ENCODE measurements around the gene USP21.

The USP21 gene

GRCh38 chr1:161132410-161133219 lies 26.7 kb upstream of the USP21 start, which contains the start of gene DEDD:
DEDD (minus strand) TSS chr1:161132667; CDS start chr1:161124462, 8,205 bp downstream.
- H3K9me3 ChIP-seq, result no peaks in the 10 kb centered on the region
- no peaks in the 10 kb centered on the region for H3K27me3 ChIP-seq
- peak within 1 kb of the TSS; percentile 71 for H3K4me3 ChIP-seq
- H3K9ac ChIP-seq, result peak within 1 kb of the TSS; percentile 93
- H3K27ac ChIP-seq, result peak within 1 kb of the TSS; percentile 93
- peak within 1 kb of the TSS; percentile 90 for H3K4me2 ChIP-seq
- H3K4me1 ChIP-seq, result peaks cover 52% of the 10 kb centered on the region
- peaks cover 13% of the 10 kb centered on the region; the same call in 1 of the 2 replicates for H4K20me1 ChIP-seq
- peaks cover 38% of the 10 kb centered on the region for H3K36me3 ChIP-seq
- no peak for TF ChIP-seq Cebpa-rat (IDR thresholded peaks at IDR 0.05)

DNA sequence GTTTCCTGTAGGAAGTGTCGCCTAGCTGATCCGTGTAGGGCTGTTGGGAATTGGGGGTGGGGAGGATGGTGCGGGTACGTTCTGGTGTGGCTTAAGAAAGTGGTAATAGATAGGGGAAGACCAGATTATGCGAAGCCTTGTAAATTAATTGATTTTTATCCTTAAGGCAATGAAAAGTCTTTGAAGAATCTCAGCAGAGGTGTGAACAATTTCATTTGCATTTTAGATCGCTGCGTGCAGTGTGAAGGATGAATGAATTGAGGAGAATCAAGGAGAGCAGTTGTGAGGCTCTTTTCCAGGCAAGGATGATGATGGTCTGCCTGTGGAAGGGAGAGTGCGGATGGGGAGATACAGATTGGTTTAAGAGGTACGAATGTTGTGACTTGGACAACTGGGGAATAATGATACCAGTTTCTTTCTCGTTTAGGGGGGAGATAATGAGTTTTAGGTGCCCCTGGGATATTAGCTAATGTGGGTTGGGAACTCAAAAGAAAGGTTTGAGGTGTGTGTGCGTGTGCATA lies 26.0 kb upstream of the USP21 start:
- TF ChIP-seq Cebpa-rat (IDR thresholded peaks at IDR 0.05), result no peak
- peaks cover 31% of the 10 kb centered on the region for H3K36me3 ChIP-seq
- H3K27ac ChIP-seq, result peak overlapping the region; percentile 93
- no peaks in the 10 kb centered on the region for H3K27me3 ChIP-seq
- H3K4me3 ChIP-seq, result peak overlapping the region; percentile 71
- H3K4me1 ChIP-seq, result peaks cover 46% of the 10 kb centered on the region
- no peaks in the 10 kb centered on the region for H3K9me3 ChIP-seq
- H4K20me1 ChIP-seq, result peaks cover 11% of the 10 kb centered on the region; the same call in 1 of the 2 replicates
- H3K9ac ChIP-seq, result peak overlapping the region; percentile 93
- H3K4me2 ChIP-seq, result peak overlapping the region; percentile 90

DNA sequence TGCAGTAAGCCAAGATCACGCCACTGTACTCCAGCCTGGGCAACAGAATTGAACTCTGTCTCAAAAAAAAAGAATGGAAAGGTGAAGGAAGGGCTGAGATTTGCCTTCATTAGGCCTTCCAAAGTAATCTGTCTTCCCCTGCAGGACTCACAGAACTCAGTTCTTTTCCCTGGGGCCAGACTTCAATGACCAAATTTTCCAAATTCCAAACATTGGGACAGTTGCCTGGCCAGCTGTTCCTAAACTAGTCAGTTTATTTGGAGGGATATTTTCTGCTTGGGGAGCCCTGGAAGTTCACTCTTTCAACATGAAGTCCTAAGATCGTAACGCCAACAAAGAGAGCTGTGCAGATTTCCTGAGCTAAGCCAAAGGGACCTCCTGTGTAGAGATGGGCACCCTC lies 21.4 kb upstream of the USP21 start:
- H3K4me3 ChIP-seq, result no peak overlapping the region
- no peaks in the 10 kb centered on the region for H3K9me3 ChIP-seq
- H3K27ac ChIP-seq, result no peak overlapping the region
- H4K20me1 ChIP-seq, result no peaks in the 10 kb centered on the region
- H3K4me1 ChIP-seq, result peaks cover 11% of the 10 kb centered on the region
- H3K4me2 ChIP-seq, result no peak overlapping the region
- H3K9ac ChIP-seq, result no peak overlapping the region
- no peak for TF ChIP-seq Cebpa-rat (IDR thresholded peaks at IDR 0.05)
- H3K36me3 ChIP-seq, result peaks cover 8% of the 10 kb centered on the region; the same call in 1 of the 2 replicates
- H3K27me3 ChIP-seq, result no peaks in the 10 kb centered on the region

GRCh38 chr1:161138431-161138830 lies 20.9 kb upstream of the USP21 start:
- Histone ChIP-seq H3K4me2 (no peak overlapping the region), H3K27ac (no peak overlapping the region), H3K9me3 (no peaks in the 10 kb centered on the region), H3K27me3 (no peaks in the 10 kb centered on the region), H4K20me1 (no peaks in the 10 kb centered on the region), H3K9ac (no peak overlapping the region), H3K4me1 (peaks cover 10% of the 10 kb centered on the region), H3K4me3 (no peak overlapping the region), H3K36me3 (peaks cover 8% of the 10 kb centered on the region; the same call in 1 of the 2 replicates)
- no peak for TF ChIP-seq Cebpa-rat (IDR thresholded peaks at IDR 0.05)

GRCh38 chr1:161139766-161140165 lies 19.5 kb upstream of the USP21 start:
- H3K4me1 ChIP-seq, result no peaks in the 10 kb centered on the region
- no peak for TF ChIP-seq Cebpa-rat (IDR thresholded peaks at IDR 0.05)

GRCh38 chr1:161140755-161141400 lies 18.4 kb upstream of the USP21 start:
- peaks cover 8% of the 10 kb centered on the region; the same call in 1 of the 2 replicates for H3K36me3 ChIP-seq

More at GRCh38 chr1:161139766-161140165, 19.5 kb upstream of the USP21 start:
- Histone ChIP-seq H3K4me3 (no peak overlapping the region), H3K4me2 (no peak overlapping the region), H3K27me3 (no peaks in the 10 kb centered on the region), H3K9me3 (no peaks in the 10 kb centered on the region), H4K20me1 (no peaks in the 10 kb centered on the region), H3K36me3 (peaks cover 8% of the 10 kb centered on the region; the same call in 1 of the 2 replicates), H3K9ac (no peak overlapping the region), H3K27ac (no peak overlapping the region)

GRCh38 chr1:161145832-161146231 lies 13.5 kb upstream of the USP21 start:
- Histone ChIP-seq H3K9me3 (no peaks in the 10 kb centered on the region), H3K9ac (no peak overlapping the region), H3K36me3 (no peaks in the 10 kb centered on the region), H3K4me3 (no peak overlapping the region), H3K4me2 (no peak overlapping the region), H3K27ac (no peak overlapping the region), H3K27me3 (no peaks in the 10 kb centered on the region), H4K20me1 (no peaks in the 10 kb centered on the region), H3K4me1 (no peaks in the 10 kb centered on the region)
- no peak for TF ChIP-seq Cebpa-rat (IDR thresholded peaks at IDR 0.05)

More at GRCh38 chr1:161140755-161141400, 18.4 kb upstream of the USP21 start:
- Histone ChIP-seq H3K27ac (no peak overlapping the region), H3K4me1 (no peaks in the 10 kb centered on the region), H3K9ac (no peak overlapping the region), H3K27me3 (no peaks in the 10 kb centered on the region), H4K20me1 (no peaks in the 10 kb centered on the region), H3K4me3 (no peak overlapping the region), H3K9me3 (no peaks in the 10 kb centered on the region), H3K4me2 (no peak overlapping the region)
- no peak for TF ChIP-seq Cebpa-rat (IDR thresholded peaks at IDR 0.05)

GRCh38 chr1:161153176-161153575 lies 6.1 kb upstream of the USP21 start:
- H3K4me2 ChIP-seq, result peak overlapping the region; percentile 82
- no peak for TF ChIP-seq Cebpa-rat (IDR thresholded peaks at IDR 0.05)
- peaks cover 25% of the 10 kb centered on the region for H3K36me3 ChIP-seq
- peaks cover 25% of the 10 kb centered on the region for H3K4me1 ChIP-seq
- no peaks in the 10 kb centered on the region for H3K9me3 ChIP-seq
- no peaks in the 10 kb centered on the region for H3K27me3 ChIP-seq
- H3K27ac ChIP-seq, result peak overlapping the region; percentile 96
- peak overlapping the region; percentile 87 for H3K4me3 ChIP-seq
- no peaks in the 10 kb centered on the region for H4K20me1 ChIP-seq
- peak overlapping the region; percentile 94; the same call in 1 of the 2 replicates for H3K9ac ChIP-seq

- H3K4me2 ChIP-seq, result peak within 1 kb of the TSS; percentile 82
- no peak for TF ChIP-seq Cebpa-rat (IDR thresholded peaks at IDR 0.05)
- no peaks in the 10 kb centered on the region for H3K27me3 ChIP-seq
- H3K36me3 ChIP-seq, result peaks cover 32% of the 10 kb centered on the region
- H3K9me3 ChIP-seq, result no peaks in the 10 kb centered on the region
- H3K9ac ChIP-seq, result peak within 1 kb of the TSS; percentile 94
- H3K4me3 ChIP-seq, result peak within 1 kb of the TSS; percentile 87
- peaks cover 31% of the 10 kb centered on the region for H3K4me1 ChIP-seq
- H3K27ac ChIP-seq, result peak within 1 kb of the TSS; percentile 96
- H4K20me1 ChIP-seq, result no peaks in the 10 kb centered on the region
Observed at GRCh38 chr1:161153682-161154337, 5.5 kb upstream of the USP21 start, which contains the start of gene UFC1. UFC1 (plus strand) TSS chr1:161153978; CDS start chr1:161153998, 20 bp downstream.
